ENCODE measurements around the gene KAT2A.

Gene KAT2A

DNA sequence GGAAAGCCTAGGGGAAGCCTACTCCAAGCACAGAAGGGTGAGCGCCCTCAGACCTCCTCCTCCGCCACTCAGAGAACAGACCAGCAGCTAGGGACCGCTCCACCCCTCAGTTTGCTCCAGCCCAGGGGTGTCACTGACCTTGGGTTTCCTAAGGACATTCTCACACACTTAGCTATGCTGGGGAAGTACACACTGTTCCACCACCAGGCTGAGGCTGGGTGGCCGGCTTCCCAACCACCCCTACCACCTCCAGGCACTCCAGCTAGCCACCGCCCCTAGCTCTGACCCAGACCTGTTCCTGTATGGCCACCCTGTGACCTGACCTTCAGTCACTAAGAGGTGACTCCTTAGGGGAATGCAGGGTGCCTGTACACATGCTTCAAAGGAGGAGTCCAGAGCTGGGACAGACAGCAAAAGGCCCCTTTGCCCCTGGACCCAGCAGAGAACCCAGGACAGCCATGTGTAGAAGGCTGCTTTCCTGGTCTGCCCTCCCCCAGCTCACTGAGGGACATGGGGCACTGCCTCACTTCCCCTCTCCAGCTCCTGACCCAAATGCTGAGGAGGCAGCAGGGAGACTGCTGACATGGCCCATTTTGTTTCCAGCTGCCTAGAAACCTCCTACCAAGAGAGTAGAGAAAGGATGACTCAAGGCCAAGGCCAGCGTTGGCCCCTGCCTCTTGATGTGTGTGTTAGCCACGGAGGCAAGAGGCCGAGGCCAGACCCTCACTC, 8.1 kb upstream of the KAT2A start:
- TF ChIP-seq MAX (IDR thresholded peaks at IDR 0.05) (no peak), RAD21 (IDR thresholded peaks at IDR 0.05; ENCODE audit: low read depth) (no peak), FOXM1 (IDR thresholded peaks at IDR 0.05; ENCODE audit: borderline replicate concordance, low read depth) (no peak), EGR1 (IDR thresholded peaks at IDR 0.05) (no peak), EP300 (IDR thresholded peaks at IDR 0.05; ENCODE audit: borderline replicate concordance) (no peak), USF1 (IDR thresholded peaks at IDR 0.05) (no peak), NFIC (IDR thresholded peaks at IDR 0.05) (no peak), YY1 (IDR thresholded peaks at IDR 0.05; ENCODE audit: low read depth) (no peak), TEAD4 (IDR thresholded peaks at IDR 0.05) (no peak), TCF12 (IDR thresholded peaks at IDR 0.05; ENCODE audit: low read depth) (no peak), TAF1 (IDR thresholded peaks at IDR 0.05; ENCODE audit: low read depth) (no peak)

DNA sequence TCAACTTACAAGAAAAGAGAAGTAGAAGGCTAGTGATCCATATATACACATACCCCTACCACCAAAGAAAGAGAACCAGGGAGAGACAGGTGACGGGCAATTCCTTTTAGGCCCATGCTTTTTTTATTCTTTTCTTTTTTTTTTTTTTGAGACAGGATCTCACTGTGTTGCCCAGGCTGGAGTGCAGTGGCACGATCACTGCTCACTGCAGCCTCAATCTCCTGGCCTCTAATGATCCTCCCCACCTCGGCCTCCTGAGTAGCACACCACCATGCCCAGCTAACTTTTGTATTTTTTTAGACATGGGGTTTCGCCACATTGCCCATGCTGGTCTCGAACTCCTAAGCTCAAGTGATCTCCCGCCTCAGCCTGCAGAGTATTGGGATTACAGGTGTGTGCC, 6.2 kb upstream of the KAT2A start:
- TF ChIP-seq FOXM1 (IDR thresholded peaks at IDR 0.05; ENCODE audit: borderline replicate concordance, low read depth) (no peak), CEBPB (IDR thresholded peaks at IDR 0.05) (no peak), CREB1 (IDR thresholded peaks at IDR 0.05; ENCODE audit: low read depth) (no peak), TCF12 (IDR thresholded peaks at IDR 0.05; ENCODE audit: low read depth) (no peak), MAX (IDR thresholded peaks at IDR 0.05) (no peak)

DNA sequence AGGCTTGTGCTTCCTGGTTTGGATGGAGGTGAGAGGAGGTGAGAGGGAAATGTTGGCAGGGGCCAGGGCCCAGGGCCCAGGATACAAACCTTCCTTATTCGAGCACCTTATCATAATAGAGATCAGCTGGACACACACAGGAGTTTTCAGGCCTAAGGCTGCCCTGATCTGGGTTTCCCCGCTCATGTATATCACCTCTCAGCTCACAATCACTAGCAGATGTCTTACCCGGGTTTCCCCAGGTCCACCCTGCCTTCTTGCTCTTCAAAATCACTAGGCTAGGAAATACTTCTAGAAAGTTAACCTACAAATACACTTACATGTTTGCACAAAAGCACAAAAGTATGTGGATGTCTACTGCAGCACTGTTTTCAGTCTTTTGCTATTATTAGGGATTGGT, 5.7 kb upstream of the KAT2A start:
- TF ChIP-seq USF1 (IDR thresholded peaks at IDR 0.05) (no peak), YY1 (IDR thresholded peaks at IDR 0.05; ENCODE audit: low read depth) (no peak), FOXM1 (IDR thresholded peaks at IDR 0.05; ENCODE audit: borderline replicate concordance, low read depth) (no peak), NFIC (IDR thresholded peaks at IDR 0.05) (no peak), EGR1 (IDR thresholded peaks at IDR 0.05) (no peak), TEAD4 (IDR thresholded peaks at IDR 0.05) (no peak), ZBTB7A (IDR thresholded peaks at IDR 0.05; ENCODE audit: low read depth) (no peak), TAF1 (IDR thresholded peaks at IDR 0.05; ENCODE audit: low read depth) (no peak), CEBPB (IDR thresholded peaks at IDR 0.05) (no peak), MAX (IDR thresholded peaks at IDR 0.05) (no peak), RAD21 (IDR thresholded peaks at IDR 0.05; ENCODE audit: low read depth) (no peak), CREB1 (IDR thresholded peaks at IDR 0.05; ENCODE audit: low read depth) (no peak), EP300 (IDR thresholded peaks at IDR 0.05; ENCODE audit: borderline replicate concordance) (no peak)
- TF ChIP-seq, protein P1, sequence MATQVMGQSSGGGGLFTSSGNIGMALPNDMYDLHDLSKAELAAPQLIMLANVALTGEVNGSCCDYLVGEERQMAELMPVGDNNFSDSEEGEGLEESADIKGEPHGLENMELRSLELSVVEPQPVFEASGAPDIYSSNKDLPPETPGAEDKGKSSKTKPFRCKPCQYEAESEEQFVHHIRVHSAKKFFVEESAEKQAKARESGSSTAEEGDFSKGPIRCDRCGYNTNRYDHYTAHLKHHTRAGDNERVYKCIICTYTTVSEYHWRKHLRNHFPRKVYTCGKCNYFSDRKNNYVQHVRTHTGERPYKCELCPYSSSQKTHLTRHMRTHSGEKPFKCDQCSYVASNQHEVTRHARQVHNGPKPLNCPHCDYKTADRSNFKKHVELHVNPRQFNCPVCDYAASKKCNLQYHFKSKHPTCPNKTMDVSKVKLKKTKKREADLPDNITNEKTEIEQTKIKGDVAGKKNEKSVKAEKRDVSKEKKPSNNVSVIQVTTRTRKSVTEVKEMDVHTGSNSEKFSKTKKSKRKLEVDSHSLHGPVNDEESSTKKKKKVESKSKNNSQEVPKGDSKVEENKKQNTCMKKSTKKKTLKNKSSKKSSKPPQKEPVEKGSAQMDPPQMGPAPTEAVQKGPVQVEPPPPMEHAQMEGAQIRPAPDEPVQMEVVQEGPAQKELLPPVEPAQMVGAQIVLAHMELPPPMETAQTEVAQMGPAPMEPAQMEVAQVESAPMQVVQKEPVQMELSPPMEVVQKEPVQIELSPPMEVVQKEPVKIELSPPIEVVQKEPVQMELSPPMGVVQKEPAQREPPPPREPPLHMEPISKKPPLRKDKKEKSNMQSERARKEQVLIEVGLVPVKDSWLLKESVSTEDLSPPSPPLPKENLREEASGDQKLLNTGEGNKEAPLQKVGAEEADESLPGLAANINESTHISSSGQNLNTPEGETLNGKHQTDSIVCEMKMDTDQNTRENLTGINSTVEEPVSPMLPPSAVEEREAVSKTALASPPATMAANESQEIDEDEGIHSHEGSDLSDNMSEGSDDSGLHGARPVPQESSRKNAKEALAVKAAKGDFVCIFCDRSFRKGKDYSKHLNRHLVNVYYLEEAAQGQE (IDR thresholded peaks at IDR 0.05; ENCODE audit: low read depth) = no peak

DNA sequence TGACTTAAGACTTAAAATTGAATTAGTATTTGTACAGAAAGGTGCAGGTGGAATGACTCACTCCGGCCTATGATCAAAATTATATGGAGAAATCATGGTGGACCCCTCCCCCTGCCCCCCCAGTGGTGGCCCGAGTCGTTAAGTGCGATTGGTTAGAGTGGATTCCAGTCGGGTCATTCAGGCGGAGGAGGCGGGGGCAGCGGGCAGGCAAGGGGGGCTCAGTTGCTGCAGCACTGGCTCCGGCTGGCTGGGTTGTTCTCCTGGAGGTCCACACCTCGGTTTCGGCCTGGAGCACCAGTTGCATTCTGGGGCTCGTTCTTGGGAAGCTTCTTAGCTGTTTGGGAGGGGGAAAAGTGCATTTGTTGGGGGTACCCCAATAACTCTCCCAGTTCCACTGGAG, 4.4 kb upstream of the KAT2A start:
- TF ChIP-seq NFIC (IDR thresholded peaks at IDR 0.05) = no peak
- TF ChIP-seq RAD21 (IDR thresholded peaks at IDR 0.05; ENCODE audit: low read depth) = no peak
- TF ChIP-seq TEAD4 (IDR thresholded peaks at IDR 0.05) = no peak
- no peak for TF ChIP-seq YY1 (IDR thresholded peaks at IDR 0.05; ENCODE audit: low read depth)
- no peak for TF ChIP-seq CEBPB (IDR thresholded peaks at IDR 0.05)
- TF ChIP-seq TCF12 (IDR thresholded peaks at IDR 0.05; ENCODE audit: low read depth) = no peak
- TF ChIP-seq, protein P1 (IDR thresholded peaks at IDR 0.05; ENCODE audit: low read depth) = no peak
- no peak for TF ChIP-seq TAF1 (IDR thresholded peaks at IDR 0.05; ENCODE audit: low read depth)
- TF ChIP-seq MAX (IDR thresholded peaks at IDR 0.05) = no peak
- no peak for TF ChIP-seq FOXM1 (IDR thresholded peaks at IDR 0.05; ENCODE audit: borderline replicate concordance, low read depth)
- no peak for TF ChIP-seq ZBTB7A (IDR thresholded peaks at IDR 0.05; ENCODE audit: low read depth)
- TF ChIP-seq EP300 (IDR thresholded peaks at IDR 0.05; ENCODE audit: borderline replicate concordance) = no peak
- no peak for TF ChIP-seq USF1 (IDR thresholded peaks at IDR 0.05)
- no peak for TF ChIP-seq CREB1 (IDR thresholded peaks at IDR 0.05; ENCODE audit: low read depth)
- TF ChIP-seq EGR1 (IDR thresholded peaks at IDR 0.05) = no peak

DNA sequence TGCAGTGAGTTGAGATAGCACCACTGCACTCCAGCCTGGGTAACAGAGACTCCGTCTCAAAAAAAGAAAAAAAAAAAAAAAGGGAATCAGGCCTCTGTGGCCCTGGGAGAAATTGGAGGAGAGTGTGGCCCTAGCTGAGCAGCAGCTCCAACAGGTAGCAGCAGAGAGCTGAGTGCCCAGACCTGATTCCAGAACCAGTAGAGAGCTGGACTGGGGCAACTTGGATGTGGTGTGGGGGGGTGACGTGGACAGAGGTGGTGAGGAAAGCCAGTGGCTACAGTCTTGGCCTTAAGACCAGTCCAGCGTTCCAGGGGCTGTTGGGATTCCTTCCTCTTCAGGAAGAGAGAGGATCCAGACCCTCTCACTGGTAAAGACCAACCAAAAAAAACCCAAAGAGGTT, 3.1 kb upstream of the KAT2A start:
- TF ChIP-seq ZBTB7A (IDR thresholded peaks at IDR 0.05; ENCODE audit: low read depth) (no peak), EP300 (IDR thresholded peaks at IDR 0.05; ENCODE audit: borderline replicate concordance) (no peak), RAD21 (IDR thresholded peaks at IDR 0.05; ENCODE audit: low read depth) (no peak), CEBPB (IDR thresholded peaks at IDR 0.05) (no peak), FOXM1 (IDR thresholded peaks at IDR 0.05; ENCODE audit: borderline replicate concordance, low read depth) (no peak), TEAD4 (IDR thresholded peaks at IDR 0.05) (no peak), USF1 (IDR thresholded peaks at IDR 0.05) (no peak), CREB1 (IDR thresholded peaks at IDR 0.05; ENCODE audit: low read depth) (no peak), TCF12 (IDR thresholded peaks at IDR 0.05; ENCODE audit: low read depth) (no peak), YY1 (IDR thresholded peaks at IDR 0.05; ENCODE audit: low read depth) (no peak), NFIC (IDR thresholded peaks at IDR 0.05) (no peak), TAF1 (IDR thresholded peaks at IDR 0.05; ENCODE audit: low read depth) (no peak), MAX (IDR thresholded peaks at IDR 0.05) (no peak)
- TF ChIP-seq, protein P1 (IDR thresholded peaks at IDR 0.05; ENCODE audit: low read depth) = no peak
